Measurements from ENCODE around the gene DHX9.

- TF ChIP-seq CTCF (conservative IDR thresholded peaks at IDR 0.05 in 1 of 2, IDR thresholded peaks at IDR 0.05 in 1 of 2; ENCODE audit: low read depth in 1 of 2, low read length in 2 of 2) = no peak
- TF ChIP-seq EZH2 (IDR thresholded peaks at IDR 0.05; ENCODE audit: low read length, missing control alignments) = no peak
Measured at GRCh38 chr1:182834326-182834725, 4.8 kb upstream of the DHX9 start.
